GM21529 (cell line): ENCODE data around the gene COL12A1.

Experiments used
- ATAC-seq: cut with Tn5 transposase; IDR thresholded peaks from one replicate; pipeline ENCODE4 v1.9.1; 2021; ENCODE audit not compliant: unreplicated experiment

Gene COL12A1

DNA sequence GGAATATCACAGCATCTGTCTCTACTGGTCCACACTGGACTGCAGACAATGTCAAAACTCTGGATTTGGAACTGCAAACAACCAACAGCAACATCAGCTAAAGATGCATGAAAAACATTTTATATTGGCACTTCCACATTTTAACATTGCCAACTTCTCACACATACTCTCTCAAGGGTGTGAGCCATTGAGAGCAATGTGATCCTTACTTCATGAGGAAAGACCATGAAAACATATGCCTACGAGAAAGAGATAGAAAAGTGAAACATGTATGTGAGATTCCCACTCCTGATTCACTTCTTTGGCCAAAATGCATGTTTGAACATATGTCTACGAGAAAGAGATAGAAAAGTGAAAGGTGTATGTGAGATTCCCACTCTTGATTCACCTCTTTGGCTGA lies 99.4 kb downstream of the COL12A1 start:
- ATAC-seq, result no peak

DNA sequence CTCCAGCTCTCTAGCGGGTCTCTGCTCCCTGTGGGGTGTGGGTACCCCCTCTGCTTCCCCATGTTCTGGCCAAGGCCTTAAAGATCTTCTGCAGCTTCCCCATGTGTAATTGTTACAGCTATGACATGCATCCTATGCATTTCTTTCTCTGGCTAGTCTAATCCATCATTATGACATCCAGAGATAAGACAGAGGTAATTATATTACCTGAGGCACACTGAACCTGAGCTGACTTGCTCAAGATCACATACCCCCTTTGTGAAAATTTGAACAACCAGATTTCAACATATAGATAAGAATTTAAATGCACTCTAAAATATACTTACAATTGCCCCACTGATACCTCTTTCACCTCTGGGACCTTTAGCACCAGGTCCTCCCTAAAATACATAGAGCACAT lies 102.4 kb downstream of the COL12A1 start:
- no peak for ATAC-seq

DNA sequence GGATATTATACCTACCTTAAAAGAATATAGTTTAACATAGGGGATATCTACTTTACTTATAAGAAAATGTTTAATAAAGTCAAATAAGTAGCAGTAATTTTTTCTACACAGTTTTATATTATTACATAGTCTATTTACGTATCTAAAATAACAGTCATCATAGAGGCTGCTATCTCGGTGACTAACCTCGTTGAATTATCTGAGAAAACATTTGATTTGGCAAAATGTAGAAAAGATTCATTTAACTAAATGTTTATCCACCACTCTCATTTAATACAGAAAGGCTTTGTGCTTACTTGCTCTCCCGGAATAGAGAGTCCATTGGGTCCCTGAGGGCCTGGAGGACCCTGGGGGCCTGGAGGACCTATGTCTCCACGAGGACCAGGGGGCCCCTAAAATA lies 103.6 kb downstream of the COL12A1 start:
- no peak for ATAC-seq

DNA sequence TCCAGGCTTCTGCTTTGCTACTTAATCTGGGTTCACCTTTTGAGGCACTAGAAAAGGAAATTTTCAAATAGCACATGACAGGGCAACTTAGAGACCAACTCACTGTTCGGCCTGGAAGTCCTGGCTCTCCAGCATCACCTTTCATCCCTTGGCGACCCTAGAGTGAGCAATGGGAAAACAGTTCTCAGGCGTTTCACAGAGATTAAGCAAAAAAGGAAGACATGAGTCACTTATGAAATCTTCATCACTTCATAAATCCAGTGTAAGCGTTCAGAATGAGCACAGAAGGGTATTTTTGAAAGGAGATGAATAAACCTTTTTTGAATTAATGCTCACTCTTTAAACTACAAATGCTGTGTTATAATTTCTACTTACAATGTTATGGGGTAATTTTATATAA lies 104.0 kb downstream of the COL12A1 start:
- no peak for ATAC-seq

DNA sequence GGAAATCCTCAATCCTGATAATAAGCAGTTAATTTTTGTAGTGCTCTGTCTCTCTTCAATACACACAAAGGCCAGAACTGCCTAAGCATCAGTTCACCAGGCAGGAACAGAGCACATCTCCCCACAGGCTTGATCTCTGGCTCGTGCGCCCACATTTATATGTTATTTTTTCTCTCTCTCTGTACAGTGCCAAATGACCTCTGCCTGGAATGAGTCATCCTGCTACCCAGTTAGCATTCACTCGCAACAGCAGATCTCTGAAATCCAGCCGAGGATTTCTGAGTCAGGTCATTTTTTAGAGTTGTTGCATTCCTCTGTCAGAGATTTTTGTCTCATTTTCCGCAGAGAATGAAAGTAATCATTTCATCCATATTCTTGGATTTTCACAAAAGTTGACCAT lies 107.1 kb downstream of the COL12A1 start:
- no peak for ATAC-seq

DNA sequence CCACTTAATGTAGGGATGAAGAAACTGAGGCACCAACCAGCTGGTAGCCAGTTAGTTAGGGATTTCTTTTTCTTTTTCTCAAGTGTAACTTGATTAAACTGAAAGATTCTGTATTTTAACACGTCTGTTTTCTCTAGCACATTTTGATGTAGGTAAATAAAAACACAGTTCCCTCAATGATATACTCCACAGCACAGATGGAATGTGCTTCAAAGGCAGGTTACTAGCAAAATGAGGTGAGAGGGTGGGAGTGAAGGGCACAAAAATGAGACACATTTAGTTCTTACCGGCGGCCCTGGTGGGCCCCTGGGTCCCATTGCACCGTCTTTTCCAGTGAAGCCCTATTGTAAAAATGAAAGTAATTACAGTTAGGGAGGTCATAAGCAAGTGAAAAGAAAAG lies 108.9 kb downstream of the COL12A1 start:
- ATAC-seq, result no peak

DNA sequence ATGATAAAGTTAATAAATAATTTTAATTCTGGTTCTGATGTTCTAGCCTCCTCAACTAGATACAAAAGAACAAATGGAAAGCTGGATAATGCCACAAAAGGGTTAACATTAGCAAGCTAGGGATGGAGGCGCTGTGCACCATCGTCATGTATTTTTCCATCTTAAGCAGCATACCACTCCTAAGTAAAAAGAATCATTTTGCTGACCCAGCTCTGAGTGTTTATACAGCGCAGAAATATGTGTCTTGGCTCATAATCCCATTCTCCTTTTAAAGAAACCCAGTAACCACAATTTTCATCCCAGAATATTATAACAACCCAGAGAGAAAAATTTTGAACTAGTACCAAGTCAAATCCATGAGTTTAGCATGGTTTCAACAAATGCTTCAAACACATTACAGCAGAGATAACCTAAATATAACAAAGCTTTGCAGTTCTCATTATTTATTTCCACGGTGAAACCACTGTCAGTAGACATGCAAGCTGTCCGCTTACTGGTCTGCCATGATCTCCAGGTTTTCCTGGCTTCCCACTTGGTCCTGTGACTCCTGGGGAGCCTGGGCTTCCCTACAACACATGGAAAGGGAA lies 111.1 kb downstream of the COL12A1 start:
- no peak for ATAC-seq

DNA sequence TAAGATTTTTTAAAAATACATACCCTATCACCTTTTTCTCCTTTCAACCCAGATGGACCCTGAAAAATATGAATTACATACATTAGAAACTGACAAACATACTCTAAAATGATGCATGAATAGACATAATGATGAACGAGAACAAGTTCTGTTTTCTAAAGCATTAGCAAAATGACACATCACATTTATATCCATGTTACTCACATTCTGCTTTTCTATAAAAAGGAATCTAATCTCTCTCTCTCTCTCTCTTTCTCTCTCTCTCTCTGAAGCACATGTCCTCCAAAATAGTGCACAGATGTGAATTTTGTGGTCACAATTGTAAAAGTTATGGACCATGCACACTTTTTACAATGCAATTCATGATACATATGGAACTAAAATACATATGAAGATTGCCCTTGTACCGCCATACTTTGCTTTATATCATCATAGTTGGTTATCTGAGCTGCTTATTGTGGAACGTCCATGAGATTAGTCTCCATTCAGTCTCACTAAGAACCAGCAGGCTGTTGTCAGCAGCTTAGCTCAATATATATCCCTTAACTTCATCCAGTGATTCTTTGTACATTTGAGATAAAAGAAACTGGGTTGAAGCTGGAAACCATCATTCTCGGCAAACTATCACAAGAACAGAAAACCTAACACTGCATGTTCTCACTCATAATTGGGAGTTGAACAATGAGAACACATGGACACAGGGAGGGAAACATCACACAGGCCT lies 114.2 kb downstream of the COL12A1 start:
- no peak for ATAC-seq

DNA sequence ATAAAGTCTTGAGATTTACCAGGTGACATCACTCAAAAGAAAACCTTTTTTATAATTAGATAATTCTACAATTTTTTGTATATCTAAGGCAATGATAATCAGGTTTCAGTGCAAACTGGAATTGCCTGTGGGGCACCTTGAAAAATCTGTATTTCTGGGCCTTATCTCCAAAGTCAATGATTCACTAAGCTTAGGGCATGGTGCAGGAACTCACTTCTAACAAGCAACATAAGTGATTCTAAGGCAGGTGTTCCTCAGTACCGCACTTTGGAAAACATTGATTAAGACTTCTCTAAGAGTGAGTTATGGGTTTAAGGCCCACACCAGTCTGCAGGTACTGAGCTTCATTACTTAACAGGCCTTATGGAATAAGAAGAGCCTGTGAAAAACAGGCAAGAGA lies 115.3 kb downstream of the COL12A1 start:
- no peak for ATAC-seq

DNA sequence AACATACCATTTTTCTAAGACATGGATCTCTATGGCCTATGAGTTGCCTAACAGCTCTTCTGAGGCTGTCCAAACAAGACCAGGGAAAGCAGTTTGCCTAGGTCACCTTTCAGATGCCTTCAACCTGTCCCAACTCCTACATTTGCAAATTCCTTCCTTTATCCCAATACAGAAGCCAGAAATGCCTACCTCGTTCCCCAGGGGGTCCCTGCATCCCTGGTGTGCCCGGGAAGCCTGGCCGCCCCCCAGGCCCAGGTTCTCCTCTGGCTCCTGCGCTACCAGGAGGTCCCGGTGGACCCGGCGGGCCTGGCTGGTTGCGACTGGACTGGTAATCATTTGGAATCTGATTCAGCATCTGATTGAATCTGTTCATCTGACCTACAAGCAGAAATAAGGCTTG lies 115.9 kb downstream of the COL12A1 start:
- no peak for ATAC-seq

DNA sequence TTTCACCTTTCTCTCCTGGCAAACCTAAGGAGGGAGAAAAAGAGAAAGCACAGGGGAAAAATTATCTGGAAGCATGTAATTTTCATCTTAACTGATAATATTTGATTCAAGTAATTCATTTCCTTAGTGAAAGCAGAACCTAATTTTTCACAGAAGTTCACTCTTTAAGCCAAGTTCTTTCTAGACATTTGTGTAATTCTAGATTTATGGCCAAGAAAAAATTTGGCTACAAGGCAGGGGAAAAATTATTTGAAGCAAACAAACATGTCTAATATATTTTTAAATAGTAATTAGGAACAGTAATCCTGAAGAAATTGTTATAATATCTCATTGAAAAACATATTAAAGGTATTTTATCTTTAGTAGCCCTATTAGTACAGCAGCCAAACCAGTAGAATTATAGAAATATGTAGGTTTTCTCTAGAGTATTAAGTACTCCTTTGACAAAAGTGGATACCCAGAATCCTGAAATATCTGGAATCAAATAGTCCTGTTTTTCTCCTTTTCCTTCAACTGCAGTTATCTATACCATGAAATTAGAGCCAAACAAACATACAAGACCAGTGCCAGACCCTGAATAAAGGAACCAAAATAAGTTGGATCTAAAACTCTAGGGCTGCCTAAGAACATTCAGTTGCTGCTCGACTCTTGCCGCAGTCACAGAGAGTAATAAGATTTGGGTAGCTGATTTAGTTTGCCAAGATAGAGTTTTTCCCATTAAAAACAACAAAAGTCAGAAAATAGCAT lies 116.5 kb downstream of the COL12A1 start:
- ATAC-seq, result no peak

DNA sequence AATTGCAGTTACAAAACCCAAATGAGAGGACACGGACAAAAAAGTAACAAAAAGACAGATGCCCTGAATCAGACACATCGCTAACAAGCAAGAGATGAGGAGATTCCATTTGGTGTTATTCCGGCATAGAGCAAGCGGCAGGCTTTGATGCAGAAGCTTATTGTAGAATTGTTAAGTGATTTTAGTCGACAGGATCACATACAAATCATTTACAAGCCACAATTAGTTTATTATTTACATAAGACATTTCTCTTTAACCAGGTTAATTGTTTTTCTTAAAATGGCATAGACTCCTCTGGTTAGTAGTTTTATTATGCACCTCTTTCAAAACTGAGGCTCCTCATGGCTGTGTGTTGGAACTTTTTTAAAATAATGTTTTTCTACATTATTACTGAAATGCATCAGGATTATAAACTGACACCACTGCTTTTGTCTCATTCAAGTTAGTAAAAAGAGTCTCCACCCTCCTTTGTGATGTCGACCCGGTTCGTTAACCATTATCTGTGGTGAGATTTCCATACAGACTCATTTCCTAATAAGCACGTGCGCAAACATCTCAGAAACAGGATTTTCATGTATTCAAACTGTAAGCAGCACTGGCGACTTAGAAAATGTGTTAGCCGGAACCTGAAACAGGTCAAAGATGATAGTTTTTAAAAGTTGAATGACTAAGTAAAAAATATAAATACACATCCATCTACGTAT lies 119.8 kb downstream of the COL12A1 start:
- ATAC-seq, result no peak

DNA sequence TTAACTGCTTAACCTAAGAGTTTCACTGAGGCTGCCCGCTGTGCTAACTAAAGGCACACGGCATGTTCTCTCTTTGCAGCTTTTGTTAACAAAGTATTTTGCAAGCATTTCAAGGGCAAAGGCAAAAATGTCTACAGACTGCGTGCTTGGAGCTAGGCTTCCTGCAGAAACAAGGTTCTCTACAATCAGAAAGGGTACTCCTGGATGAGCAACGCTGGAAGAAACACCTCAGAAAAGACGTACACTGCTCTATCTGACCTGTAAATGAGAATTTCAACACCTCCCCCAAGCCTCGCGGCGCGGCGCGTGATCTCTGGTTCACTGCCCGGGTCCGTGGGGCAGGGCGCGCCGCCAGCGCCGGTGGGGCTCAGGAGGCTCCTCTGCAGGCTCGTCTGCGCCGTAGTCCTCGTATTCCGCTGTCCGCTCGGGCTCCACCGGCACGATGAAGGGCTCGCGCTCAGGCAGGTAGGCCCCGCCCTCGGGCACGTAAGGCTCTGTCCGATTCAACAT lies 120.9 kb downstream of the COL12A1 start:
- no peak for ATAC-seq

DNA sequence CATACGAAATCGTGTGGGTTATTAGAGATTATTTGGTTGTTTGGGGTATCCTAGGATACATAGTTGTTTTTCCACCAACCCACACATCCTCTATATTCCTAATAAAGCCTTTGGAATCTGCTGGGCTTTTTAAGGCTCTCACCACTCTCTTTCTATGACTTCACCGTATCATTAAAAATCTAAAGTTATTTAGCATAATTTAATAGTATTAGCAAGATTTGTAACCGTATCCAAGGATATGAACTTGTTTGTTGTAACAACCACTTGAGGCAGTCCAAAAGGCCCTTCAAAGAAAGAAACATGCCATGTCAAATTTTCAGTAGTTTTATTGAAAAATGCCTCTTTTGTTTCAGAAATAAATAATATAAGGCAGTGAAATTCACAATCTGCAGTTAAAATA lies 121.8 kb downstream of the COL12A1 start:
- no peak for ATAC-seq

DNA sequence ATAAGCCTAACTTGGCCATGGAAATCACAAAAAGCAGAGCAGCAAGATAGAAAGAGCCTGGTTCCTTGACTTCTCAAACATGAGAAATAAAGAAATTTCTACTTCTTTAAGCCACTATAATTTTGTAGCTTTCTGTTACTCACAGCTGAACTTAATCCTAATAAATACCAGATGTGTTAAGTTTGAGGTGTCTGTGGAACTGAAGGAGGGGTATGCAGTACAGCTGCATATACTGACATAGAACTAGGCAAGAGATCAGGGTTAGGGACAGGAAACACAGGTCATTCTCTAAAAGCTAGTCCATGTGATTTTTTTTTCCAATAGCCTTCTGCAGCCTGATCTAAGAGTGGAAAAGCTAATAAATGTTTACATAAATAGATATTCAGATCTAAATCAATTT lies 123.9 kb downstream of the COL12A1 start:
- ATAC-seq, result no peak

DNA sequence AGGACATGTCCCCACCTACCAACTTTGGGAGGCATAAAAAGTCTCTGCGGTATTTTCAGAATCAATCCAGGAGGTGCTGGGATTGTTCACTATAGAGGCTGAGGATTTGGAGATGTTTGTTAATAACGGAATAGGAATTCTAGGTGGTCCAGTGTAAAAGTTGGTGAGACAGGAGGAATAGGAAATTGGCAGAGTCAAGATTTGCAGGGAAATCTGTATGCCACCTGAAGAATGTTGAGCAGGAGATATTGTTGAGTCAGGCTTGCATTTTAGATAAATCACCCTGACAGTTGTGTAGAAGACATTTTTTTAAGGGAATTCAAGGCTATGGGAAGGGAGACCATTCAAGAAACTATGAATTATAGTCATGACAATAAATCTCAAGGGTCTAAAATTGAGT lies 124.8 kb downstream of the COL12A1 start:
- ATAC-seq, result no peak

DNA sequence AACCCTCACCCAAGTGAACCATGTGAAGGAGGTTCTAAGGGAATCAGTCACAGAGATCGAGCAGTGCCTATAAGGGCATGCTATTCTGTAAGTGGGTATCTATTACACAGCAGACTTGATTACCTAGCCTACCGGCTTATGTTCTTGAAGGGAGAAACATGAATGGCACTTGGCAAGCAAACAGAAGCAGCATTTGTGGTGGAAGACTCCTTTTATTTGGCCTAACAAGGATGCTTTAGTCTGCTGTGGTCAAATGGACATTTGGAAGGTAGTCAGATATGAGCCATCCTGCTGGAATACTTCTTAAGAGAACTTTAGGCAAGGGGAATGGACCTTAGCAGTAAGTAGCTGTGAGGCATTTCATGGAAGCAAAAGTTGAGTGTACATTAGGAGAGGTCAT lies 126.3 kb downstream of the COL12A1 start:
- ATAC-seq, result no peak

DNA sequence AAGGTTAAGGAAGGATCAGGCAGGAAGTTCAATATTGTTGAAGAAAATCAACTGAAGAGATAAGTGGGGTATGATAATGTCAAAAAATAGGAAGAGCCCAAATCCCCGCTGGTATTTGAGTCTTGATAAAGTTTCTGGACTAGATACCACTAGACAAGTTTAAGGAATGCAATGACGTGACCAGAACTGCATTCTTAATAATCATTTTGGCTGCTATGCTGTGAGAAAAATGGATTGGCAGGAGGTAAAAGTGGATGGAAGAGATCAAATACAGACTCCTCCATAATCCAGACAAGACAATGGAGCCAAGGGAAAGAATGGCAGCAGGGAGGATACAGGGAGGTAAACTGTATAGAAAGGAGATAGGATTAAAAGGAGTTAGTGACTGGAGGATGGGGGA lies 128.2 kb downstream of the COL12A1 start:
- no peak for ATAC-seq

DNA sequence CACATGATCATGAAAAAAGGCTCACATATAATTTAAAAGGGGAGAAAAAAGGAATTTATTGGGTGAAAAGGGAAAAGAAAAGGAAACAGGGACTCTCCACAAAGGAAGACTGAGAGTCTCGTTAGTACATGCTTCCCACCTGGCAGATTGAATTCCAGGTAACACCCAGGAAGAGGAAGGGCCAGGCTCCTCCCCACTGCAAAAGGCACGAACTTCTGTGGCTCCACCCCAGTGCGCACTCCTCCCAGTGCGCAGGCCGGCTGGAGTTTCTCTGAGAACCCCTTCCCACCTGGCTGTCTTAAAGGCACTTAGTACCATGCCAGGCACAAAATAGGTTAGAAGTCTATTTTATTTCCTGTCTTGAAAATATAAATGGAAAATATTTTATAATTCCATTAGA lies 129.8 kb downstream of the COL12A1 start:
- ATAC-seq, result no peak

DNA sequence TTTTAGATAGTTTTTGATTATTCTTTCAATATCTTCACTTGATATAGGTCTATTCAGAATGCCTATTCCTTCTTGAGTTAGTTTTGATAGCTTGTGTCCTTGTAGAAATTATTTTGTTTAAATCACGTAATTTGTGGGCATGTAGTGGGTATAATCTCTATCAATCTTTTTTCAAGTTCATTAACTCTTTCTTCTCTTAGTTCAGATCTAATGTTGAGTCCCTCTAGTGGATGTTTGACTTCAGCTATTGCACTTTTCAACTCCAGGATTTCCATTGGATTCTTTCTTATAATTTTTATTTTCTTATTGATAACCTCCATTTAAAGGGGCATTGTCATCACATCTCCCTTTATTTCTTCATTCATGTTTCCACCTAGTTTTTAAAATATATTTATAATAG lies 135.6 kb downstream of the COL12A1 start:
- ATAC-seq, result no peak

DNA sequence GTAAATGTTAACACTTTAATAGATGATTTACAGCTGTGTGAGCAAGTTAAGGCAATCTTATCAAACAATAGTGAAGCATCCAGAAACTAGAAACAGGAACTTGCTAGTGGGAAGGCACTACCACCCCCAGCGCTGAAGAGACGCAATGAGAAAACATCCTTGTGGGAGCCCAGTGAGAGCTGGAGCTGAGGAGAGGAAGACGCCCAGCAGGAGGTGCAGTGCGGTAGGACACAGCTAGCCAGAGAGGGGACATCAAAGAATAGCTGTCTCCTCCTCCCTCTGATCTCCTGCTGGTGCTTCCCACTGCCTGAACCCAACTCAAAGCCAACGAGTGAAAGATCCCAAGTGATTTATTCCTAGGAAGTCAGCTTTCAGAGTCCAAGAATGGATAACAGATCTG lies 140.3 kb downstream of the COL12A1 start:
- no peak for ATAC-seq

DNA sequence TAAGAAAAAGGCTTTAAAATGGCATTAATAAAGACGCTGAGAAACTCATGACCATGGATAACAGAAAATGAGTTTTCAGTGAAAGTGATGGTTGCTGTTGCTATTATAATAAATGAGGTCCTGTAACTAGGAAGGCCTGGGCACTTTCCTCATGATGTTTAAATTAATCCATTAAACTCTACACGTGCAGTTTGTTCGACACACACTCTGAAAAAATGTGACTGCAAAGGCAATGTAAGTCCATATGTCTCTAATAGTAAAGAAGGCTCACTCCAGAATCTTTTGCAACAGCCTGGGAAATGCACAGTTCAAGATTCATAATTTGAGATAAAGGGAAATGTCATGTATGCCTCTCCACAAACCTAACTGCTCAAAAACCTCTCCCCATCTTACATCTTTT lies 153.4 kb downstream of the COL12A1 start:
- ATAC-seq, result no peak
